ENCODE results near the gene EXOC6.

The EXOC6 gene

DNA sequence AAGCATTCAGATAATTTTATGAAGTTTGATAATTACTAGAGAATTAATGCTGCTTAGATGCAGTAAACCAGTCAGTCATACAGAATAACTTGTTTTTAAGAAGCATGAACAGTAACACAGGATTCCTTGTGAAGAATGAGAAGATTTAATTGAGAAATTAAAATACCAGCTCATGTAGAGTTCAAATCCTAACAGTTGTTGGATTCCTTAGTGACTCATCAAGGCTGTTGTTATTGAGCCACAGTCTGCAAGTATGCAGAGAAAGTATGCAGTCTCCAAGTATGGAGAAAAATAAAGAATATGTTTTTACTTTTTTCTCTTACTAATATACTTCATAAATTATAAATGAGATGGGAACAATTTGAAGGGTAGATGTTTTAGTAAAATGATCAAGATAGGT is 182.1 kb downstream of the EXOC6 start:
- DNase-seq = no peak

DNA sequence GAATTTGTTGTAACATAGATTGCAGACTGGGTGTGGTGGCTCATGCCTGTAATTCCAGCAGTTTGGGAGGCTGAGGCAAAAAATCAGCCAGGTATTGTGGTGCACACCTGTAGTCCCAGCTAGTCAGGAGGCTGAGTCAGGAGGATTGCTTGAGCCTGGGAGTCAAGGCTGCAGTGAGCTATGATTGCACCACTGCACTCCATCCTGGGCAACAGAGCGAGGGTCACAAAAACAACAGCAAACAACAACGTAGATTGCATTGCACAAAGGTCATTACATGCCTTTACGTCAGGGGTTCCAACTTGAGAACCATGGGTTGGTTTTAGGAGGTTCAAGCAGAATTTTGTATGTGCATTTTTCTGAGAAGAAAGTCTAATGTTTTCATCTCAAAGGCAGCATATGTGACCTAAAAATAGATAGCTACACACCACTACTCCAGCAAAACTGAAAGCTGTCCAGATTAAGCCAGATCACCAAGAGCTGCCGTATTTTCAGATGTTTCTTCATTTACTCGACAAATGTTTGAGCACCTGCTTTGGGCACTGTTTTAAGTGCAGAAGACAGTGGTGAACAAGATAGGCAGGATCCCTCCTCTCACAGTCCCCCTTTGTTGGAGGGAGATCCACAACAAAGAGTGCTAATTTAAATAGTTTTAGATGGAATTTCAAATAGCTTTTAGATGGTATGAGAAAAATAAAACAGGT is 183.9 kb downstream of the EXOC6 start:
- no peak for DNase-seq

DNA sequence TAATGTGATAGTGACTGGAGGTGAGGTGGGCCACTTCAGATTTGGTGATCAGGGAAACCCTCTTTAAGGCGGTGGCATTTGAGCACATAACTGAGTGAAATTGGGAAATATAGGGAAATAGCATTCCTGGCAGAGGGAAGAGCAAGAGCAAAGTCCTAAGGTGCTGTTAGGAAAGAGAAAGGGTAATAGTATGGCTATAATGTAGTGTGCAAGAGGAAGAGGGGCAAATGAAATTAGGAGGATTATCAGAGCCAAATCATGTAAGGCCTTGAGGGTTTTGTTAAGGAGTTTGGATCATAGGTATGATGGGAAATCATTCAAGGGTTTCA is 184.5 kb downstream of the EXOC6 start:
- DNase-seq = no peak

DNA sequence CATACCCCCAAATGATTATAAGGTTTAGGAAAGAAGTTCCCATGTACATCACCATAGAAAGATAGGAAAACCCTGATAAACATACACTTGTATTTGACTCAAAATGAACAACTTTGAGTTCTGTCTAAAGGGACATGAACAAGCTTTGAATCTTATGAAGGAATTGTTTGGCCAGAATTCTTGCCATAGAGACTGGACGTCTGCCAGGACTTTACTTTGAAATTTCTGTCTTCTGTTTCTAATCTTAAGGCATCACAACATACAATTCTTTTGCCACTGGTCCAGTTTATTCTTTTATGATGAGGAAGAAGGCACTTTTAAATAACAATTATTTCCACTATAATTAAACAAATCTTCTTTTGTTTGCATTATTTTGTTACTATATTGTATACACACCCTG is 186.1 kb downstream of the EXOC6 start:
- no peak for DNase-seq

DNA sequence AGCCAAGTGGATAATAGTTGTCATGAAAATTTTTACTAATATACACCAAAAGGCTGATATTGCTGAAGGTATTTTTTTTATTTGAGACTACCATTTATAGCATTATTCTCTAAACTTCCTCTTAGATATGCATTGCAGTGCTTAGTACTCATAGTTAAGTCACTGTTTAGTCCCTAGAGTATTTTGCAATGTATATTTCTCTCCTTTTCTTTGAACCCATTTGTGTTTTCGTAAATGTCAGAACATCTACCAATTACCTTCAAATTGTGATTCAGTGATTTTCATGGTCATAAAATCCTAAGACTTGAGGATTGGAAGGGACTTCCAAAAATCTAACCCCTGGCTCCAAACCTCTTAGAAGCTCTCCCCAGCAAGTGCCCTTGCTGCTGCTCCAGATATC is 190.8 kb downstream of the EXOC6 start:
- DNase-seq = no peak

DNA sequence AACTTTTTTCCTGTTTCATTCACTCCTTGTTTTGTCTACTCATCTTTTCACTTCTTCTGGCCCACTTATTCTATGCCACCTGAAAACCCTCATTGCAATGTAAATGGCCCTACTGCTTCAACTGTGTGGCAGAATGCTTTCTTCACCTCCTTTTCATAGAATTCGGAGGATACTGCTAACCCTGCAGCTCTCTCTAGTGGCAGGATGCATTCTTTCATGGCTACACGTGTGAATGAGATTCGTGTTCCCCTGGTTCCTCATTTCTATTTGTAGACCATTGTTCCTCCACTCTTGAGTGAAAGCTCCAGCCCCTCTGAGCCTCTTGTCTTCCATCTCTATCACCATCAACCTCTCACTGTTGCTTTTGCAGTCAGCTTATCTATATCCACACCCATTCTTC is 191.4 kb downstream of the EXOC6 start:
- DNase-seq = no peak

DNA sequence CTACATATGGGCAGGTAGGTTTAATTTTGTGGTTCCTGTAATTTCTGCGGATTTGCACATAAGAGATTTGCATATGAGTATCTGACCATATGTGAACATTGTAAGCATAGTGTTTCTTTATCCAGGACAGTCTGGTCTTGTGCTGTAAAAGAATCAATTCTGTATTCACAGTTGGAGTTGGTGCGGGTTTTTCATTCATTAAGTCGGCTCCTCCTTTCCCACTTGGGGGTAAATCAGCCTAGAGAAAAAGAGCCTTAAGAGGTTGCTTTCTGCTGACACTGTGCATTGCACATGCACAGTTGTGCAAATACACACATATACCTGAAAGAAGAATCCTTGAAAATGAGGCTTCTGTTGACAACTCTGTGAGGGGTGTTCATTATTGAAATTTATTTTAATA is 206.2 kb downstream of the EXOC6 start:
- no peak for DNase-seq

DNA sequence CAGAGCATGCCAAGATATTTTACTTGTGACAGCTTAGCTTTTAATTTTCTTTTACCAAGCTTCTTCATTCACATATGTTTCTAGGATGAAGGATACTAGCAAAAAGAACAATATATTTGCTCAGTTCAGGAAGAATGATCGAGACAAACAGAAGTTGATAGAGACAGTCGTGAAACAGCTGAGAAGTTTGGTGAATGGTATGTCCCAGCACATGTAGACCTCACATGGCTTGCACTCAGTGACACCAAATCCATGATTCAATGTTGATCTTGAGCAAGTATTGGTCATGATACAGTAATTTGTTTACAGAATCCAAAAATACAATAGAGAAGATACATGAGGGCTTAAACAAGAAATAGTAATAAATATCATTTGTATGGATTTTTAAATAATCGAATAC is 209.8 kb downstream of the EXOC6 start:
- DNase-seq = no peak

DNA sequence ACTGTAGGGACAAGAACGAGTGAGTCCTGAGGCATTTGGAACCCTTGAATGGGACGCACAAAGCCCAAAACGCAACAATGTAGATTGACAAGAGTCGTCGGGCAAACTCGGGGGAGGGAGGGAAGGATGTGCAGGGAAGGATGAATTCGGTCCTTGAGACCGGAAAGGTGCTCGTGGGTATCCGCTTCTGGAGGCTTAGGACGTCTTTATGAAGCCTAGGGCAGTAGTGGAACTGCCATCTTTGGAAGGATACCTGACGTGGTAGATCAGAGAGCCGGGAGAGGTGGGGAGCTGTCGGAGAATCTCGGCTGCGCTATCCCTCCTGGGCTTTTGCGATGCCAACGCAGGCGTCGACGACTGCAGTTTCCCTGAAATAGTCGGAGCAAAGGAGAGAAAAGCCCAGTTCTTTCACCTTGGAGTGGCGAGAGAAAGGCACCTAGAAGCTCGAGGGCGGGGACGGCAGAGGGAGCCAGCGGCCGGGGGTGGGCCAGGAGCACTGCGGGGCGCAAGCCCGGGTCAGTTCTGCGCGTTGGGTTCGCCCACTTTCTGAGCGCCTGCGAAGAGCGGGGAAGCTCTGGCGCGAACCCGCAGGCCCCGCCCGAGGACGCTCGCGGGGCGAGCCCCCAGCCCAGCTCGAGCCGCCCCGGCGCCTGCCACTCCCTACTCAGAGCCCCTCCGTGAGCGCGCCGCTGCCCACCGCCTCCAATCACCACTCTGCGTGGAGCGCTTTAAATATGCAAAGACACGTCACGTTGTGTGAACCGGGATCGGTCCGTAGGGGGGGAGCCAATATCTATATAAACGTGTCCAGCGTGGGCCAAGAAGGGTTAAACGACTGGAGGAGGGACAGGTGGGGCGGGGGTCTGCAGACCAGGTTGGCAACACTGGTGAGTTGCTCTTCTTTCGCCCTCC is 211.9 kb downstream of the EXOC6 start, which contains the start of gene CYP26C1:
Gene CYP26C1 (plus strand): TSS at position 824 of the 912 bp plus-strand sequence. CDS start 466 bp downstream, outside the sequence.
- no peak for DNase-seq

DNA sequence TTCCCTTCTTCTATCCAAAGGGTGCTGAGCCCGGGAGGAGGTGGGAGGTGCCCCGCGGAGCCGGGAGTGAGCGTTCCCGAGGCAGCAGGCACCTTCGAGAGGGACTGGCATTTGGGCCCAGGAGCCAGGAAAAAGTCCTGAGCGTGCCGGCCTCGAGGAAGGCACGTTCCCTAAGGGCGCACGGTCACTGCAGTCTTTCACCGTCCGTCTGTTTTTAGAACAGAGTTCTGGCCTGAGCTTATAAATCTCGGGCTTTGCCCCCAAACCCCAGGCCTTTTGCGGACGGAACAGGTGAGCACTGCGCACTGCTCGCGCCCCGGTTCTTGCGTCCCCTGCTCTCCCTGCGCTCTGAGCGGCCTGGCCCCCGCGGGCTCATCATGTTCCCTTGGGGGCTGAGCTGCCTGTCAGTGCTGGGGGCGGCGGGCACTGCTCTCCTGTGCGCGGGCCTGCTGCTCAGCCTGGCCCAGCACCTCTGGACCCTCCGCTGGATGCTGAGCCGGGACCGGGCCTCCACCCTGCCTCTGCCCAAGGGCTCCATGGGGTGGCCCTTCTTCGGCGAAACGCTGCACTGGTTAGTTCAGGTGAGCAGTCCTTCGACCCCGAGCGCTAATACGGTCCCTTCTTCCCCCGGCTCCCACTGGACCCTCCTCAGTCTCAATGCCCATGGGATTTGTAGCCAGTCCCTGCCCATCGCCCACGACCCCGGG is 212.7 kb downstream of the EXOC6 start:
- no peak for DNase-seq

DNA sequence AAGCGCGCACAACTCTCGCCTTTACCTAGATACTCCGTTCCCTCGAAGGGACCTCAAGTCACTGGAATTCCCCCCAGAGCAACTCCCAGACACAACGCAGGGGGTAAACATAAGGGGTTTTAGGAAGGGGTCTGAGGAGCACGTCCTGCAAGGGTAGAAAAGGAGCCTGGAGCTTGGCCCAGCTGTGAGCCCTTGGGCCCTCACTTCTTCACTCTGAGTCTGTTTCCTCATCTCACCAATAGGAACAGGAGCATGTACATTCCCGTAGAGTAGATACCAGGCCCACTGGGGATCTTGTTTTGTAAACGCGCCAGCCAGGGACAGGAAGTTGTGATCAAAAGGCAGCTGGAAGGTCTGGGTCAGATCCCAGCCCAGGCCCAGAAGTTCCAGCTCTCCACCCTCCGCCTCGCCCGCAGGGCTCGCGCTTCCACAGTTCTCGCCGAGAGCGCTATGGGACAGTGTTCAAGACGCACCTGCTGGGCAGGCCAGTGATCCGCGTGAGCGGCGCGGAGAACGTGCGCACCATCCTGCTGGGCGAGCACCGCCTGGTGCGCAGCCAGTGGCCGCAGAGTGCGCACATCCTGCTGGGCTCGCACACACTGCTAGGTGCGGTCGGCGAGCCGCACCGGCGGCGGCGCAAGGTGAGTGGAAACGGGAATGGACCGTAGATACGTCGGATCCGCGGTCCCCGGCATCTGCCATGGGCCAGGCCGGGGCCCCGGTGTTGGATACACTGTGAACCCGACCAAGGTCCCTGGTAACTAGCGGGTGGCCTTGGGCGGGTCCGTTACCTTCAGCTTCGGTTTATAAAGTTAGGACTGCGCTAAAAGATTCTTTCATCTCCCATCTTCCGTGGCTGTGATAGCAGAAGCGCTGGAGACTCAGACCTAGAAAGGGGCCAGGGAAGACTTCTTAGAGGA is 213.5 kb downstream of the EXOC6 start:
- DNase-seq = no peak

DNA sequence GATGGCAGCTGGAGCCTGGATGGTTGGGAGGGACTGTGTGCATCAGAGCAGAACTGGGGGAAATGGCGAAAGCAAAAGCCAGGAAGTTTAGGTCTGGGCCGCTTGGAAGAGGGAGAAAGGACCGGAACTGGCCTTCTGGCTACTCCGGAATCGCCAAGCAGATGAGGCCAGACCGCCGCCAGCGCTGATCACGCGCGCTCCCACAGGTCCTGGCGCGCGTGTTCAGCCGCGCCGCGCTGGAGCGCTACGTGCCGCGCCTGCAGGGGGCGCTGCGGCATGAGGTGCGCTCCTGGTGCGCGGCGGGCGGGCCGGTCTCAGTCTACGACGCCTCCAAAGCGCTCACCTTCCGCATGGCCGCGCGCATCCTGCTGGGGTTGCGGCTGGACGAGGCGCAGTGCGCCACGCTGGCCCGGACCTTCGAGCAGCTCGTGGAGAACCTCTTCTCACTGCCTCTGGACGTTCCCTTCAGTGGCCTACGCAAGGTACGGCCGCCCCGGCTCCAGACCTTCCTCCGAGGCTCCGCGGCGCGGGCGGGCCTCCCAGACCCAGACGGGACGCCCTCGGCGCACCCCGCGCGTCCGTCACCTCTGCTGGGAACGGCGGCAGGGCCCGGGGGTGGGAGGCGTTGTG is 214.3 kb downstream of the EXOC6 start:
- DNase-seq = no peak

DNA sequence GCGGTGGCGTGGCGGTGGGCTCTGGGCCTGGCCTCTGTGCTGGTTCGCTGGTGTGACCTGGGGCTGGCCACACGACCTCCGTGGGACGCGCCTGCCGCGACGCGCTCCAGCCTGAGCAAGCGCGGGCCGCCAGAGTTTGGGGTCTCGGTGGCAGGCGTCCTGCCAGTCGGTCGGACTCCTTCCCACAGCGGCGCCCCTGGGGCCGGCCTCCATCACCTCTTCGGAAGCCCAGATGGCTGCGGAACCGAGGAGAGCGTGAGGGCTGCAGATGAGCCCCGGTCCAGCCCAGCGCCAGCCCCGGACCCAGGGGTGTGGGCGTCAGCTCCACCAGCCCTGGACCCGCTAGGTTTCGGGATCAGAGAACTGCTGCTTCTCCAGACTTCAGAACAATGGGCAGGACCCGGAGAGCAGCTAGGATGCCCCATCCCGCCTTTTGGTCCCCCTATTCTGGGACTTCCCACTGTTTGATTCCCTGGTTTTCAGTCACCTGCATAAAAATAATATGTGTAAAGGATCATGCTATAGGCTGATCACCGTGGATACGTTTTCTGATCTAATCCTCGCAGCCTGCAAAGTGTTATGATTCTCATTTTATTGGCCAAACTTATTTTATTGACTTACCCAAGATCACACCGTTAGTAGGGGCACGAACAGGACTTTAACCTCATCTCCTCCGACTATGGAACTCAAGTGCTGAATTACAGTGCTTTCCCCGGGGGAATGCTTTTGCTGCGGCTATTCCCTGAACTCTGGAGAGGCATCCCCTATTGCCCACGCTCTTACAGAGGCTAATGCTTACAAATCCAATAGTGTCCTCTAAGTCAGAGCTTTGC is 215.0 kb downstream of the EXOC6 start:
- no peak for DNase-seq

DNA sequence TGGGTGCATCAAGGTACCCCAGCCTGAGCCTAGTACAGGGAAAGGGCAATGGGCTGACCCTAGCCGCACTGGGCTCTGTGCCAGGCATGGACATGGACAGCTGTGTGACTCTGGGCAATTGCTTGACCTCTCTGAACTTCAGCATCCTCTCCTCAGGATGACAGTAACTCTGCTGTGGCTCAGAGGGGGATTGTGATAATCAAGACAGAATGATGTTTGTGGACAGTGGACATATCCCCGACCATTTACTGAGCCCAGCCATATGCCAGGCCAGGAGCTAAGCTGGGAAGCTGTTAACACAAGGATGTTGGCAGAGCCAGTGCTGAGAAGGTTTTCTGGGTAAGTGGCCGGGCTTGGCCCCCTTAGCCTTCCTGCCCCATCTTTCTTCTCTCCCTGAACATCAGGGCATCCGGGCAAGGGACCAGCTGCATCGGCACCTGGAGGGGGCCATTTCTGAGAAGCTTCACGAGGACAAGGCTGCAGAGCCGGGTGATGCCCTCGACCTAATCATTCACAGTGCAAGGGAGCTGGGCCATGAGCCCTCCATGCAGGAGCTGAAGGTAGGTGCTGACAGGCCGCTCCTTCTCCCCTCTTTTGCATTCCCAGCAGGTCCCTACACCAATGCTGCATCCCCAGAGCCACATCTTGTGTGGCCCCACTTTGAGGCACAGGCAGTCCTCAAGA is 215.8 kb downstream of the EXOC6 start:
- no peak for DNase-seq

DNA sequence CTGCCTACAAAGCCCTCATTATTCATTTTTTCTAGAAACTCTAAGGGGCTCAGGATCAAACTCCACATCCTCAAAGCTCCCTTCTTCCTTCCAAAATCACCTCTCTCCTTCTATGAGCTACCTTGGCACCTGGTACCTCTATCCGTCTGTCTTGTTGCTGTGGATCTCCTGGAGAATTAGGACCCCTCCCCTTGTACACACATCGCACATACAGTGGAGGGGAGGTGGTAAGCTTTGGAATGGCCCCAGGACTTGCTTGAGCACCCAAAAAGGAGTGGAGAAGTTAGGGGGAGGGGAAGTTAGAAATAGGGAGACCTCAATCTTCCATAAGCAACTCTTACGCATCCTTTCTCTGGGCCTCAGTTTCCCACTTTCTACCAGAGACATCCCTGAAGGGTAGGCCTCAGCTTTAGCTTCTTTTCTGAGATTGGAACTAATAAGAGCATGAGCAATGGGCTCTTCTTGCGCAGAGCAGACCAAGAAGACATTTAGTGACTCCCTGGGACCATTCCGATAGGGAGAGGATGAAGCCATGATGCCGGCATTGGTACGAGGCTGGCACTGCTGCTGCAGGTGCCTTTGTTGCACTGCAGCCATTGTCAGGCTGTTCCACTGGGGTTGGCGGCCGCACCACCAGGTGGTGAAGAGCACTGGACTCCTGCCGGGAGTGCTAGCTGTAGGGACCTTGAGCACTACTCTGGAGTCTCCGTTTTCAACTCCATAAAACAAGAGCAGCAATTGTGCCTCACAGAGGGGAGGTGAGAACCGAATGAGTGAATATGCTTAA is 216.7 kb downstream of the EXOC6 start:
- no peak for DNase-seq

DNA sequence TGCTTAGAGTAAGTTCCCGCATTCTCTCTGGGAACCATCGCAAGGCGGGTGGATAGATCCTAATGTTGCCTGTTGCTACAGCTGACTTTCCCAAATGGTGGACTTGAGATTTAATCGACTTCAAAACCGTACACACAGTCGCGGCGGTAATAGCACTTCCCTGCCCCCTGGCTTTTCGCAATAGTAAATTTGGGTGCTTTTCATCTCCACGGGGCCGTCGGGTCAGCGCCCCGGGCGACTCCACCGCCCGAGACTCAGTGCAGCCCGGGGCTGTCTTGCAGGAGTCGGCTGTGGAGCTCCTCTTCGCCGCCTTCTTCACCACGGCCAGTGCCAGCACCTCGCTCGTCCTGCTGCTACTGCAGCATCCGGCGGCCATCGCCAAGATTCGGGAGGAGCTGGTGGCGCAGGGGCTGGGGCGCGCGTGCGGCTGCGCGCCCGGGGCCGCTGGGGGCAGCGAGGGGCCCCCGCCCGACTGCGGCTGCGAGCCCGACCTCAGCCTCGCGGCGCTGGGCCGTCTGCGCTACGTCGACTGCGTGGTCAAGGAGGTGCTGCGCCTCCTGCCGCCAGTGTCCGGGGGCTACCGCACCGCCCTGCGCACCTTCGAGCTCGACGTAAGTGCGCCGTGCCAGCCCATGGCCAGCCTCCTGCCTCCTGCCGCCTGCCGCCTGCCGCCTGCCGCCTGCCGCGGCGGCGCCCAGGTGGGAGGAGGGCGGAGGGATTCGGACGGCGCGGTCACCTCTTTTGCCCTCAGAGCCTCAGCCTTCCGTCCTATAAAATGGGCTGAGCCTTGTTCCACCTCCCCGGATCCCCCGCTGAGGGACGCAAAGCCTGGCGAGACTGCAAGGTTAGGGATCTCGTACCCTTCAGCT is 217.6 kb downstream of the EXOC6 start:
- DNase-seq = no peak

DNA sequence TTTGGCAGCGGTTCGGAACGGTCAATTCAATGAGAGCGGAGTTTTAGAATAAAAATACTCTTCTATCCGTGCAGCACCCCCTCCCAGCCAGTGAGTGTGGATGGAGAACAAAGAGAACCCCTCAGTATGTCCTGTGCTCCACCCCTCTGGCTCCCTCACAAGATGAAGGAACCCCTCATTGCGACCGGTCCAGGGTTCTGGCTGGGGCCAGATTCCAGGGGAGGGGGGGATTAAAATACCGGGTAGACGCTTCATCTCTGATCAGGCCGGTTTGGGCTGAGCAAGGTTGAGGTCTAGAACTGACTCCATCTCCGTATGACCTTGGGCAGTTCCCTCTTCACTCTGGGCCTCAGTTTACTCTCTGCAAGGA is 218.2 kb downstream of the EXOC6 start:
- no peak for DNase-seq

DNA sequence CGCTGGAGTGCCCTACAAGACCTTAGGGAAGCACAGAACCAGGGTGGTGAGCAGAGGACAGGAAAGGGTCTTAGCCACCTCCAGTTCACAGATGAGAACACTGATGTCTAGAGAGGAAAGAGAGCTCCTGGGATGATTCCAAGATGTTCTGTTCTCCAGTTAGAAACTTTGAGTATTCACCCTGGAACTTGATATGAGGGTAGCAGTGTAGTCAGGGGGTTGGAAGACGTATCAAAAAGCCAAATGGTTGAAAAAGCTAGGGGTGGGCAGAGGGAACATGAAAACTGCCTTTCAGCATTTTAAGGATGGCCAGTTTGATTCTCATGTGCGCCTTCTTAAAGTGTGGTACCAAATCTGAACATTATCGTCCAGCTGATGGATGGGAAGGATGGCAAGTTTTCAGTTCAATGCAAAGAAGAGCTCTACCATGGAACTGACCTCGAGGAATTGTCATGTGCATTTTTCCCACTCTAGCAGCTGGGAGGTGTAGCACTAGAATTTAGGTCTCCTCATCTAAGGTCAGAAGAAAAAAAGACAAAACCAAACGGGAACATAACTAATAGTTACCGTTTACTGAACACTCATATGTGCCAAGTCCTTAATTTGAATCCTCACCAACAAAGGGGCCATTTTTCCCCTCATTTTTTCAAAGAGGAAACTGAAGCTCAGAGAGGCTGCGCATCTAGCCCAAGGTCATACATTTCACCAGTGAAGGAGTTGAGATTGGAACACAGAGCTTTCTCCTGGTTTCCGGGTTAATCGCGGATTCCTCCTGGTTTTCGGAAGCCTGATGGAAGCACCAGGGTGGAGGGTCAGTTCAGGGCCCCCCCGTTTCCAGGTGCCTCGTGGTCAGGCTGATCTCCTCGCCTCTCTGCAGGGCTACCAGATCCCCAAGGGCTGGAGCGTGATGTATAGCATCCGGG is 219.4 kb downstream of the EXOC6 start:
- DNase-seq = no peak
